ENCODE measurements around the gene AVEN. TPM values are rescaled to one million over a fixed set of nuclear protein-coding genes. Genes with fewer than 3 reads are reported as not detected.
"Not testable (repeated sequence)": the region's sequence is repeated elsewhere in the genome, so short reads cannot be mapped to it uniquely, and the experiment has no call there.

The AVEN gene
- total RNA-seq, 2 experiments from 2014 or later, result 6.3 to 13.5 TPM

DNA sequence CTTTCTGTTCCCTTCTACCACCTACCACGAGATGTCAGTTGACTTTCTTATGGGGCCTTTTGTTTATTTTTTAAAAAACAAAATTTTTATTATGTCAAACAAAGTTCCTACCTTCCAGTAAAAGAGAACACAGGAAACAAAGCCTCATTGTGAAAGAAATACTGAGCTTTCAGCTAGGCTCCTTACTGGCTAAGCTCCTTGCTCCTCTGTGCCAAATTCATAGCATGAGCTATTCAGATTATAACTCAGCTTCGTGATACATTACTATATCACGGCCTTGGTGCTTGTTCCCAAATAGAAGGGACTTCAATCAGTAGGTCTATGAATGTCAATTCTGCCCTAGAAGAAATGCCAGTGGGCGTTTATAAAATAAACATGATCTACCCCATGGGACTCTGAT, 216.5 kb downstream of the AVEN start:
- DNase-seq (ENCODE audit: low spot score), result no peak
- Histone ChIP-seq H3K9me3 (ENCODE audit: low read length) (no peaks in the 10 kb centered on the region), H3K4me1 (ENCODE audit: insufficient read depth, low read length, poor library complexity, severe bottlenecking) (no peaks in the 10 kb centered on the region), H3K4me2 (ENCODE audit: low read length) (no peak overlapping the region), H3K4me3 (ENCODE audit: low read depth, low read length, poor library complexity, severe bottlenecking) (no peak overlapping the region), H2AFZ (ENCODE audit: low read length) (no peak overlapping the region), H4K20me1 (ENCODE audit: insufficient read depth, low read length) (no peaks in the 10 kb centered on the region), H3K27ac (ENCODE audit: low read depth, low read length, poor library complexity, severe bottlenecking) (no peak overlapping the region), H3K79me2 (ENCODE audit: insufficient read depth, low read depth, low read length) (no peaks in the 10 kb centered on the region), H3K36me3 (ENCODE audit: insufficient read depth, low read length) (no peaks in the 10 kb centered on the region), H3K9me2 (ENCODE audit: insufficient read depth, low read length) (no peaks in the 10 kb centered on the region)
- ChIA-PET POLR2A (interaction anchor here (1.5 kb wide), 1 partner anchor 24 kb away, joined by 5 read pairs; no protein-coding TSS in a partner anchor), CTCF (ENCODE audit: unreplicated experiment) (no interaction called here)
- no peak for TF ChIP-seq EZH2phosphoT487 (IDR thresholded peaks at IDR 0.05; ENCODE audit: borderline replicate concordance, low read depth, low read length)
- TF ChIP-seq, protein P1, sequence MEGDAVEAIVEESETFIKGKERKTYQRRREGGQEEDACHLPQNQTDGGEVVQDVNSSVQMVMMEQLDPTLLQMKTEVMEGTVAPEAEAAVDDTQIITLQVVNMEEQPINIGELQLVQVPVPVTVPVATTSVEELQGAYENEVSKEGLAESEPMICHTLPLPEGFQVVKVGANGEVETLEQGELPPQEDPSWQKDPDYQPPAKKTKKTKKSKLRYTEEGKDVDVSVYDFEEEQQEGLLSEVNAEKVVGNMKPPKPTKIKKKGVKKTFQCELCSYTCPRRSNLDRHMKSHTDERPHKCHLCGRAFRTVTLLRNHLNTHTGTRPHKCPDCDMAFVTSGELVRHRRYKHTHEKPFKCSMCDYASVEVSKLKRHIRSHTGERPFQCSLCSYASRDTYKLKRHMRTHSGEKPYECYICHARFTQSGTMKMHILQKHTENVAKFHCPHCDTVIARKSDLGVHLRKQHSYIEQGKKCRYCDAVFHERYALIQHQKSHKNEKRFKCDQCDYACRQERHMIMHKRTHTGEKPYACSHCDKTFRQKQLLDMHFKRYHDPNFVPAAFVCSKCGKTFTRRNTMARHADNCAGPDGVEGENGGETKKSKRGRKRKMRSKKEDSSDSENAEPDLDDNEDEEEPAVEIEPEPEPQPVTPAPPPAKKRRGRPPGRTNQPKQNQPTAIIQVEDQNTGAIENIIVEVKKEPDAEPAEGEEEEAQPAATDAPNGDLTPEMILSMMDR (conservative IDR thresholded peaks at IDR 0.05; ENCODE audit: low read length), result no peak
- no TSS peak for BruUV-seq (replicated peaks)
- intact Hi-C loops (cut with micrococcal nuclease; ENCODE audit: unreplicated experiment), result no loop called here

DNA sequence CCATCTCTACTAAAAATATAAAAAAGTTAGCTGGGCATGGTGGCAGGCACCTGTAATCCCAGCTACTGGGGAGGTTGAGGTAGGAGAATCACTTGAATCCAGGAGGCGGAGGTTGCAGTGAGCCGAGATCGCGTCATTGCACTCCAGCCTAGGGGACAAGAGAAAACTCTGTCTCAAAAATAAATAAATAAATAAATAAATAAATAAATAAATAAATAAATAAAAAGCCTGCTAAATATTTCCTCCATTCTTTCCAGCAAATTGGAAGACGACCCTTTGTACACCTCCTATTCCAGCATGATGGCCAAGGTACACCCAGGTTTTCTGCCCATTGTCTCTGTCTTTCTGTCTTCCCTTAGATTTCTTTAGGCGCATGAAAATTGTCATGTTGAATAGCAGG, 219.5 kb downstream of the AVEN start:
- H3K4me2 ChIP-seq (ENCODE audit: low read length); H3K79me2 ChIP-seq (ENCODE audit: insufficient read depth, low read depth, low read length); DNase-seq (ENCODE audit: low spot score); H3K36me3 ChIP-seq (ENCODE audit: insufficient read depth, low read length); H3K9me2 ChIP-seq (ENCODE audit: insufficient read depth, low read length); H2AFZ ChIP-seq (ENCODE audit: low read length); CTCF ChIA-PET (ENCODE audit: unreplicated experiment); BruUV-seq (replicated peaks); H3K27ac ChIP-seq (ENCODE audit: low read depth, low read length, poor library complexity, severe bottlenecking); H3K4me1 ChIP-seq (ENCODE audit: insufficient read depth, low read length, poor library complexity, severe bottlenecking); POLR2A ChIA-PET; intact Hi-C loops (cut with micrococcal nuclease; ENCODE audit: unreplicated experiment); H3K9me3 ChIP-seq (ENCODE audit: low read length); H4K20me1 ChIP-seq (ENCODE audit: insufficient read depth, low read length); H3K4me3 ChIP-seq (ENCODE audit: low read depth, low read length, poor library complexity, severe bottlenecking): not testable (repeated sequence)

Other genes starting within 250 kb of the AVEN start
- gene CHRM5, start 70.7 kb downstream of the AVEN start, total RNA-seq (2014; rRNA removed; shearing (Covaris generic)), result not detected in 2 replicates
- not detected in 2 replicates for gene CHRM5, start 70.7 kb downstream of the AVEN start, total RNA-seq (2022)
- gene EMC7, start 62.7 kb upstream of the AVEN start, total RNA-seq (2014; rRNA removed; shearing (Covaris generic)), result 14.7 and 15.7 TPM in 2 replicates
- 39.8 and 41.4 TPM in 2 replicates for gene EMC7, start 62.7 kb upstream of the AVEN start, total RNA-seq (2022)
- 3.6 and 4.4 TPM in 2 replicates for gene PGBD4, start 62.9 kb upstream of the AVEN start, total RNA-seq (2014; rRNA removed; shearing (Covaris generic))
- gene PGBD4, start 62.9 kb upstream of the AVEN start, total RNA-seq (2022), result 4.1 TPM in 2 replicates
- 44.8 and 47.5 TPM in 2 replicates for gene KATNBL1, start 170.9 kb upstream of the AVEN start, total RNA-seq (2014; rRNA removed; shearing (Covaris generic))
- 64.6 and 77.2 TPM in 2 replicates for gene KATNBL1, start 170.9 kb upstream of the AVEN start, total RNA-seq (2022)
- gene EMC4, start 185.8 kb upstream of the AVEN start, total RNA-seq (2014; rRNA removed; shearing (Covaris generic)), result 90.7 and 126 TPM in 2 replicates
- gene EMC4, start 185.8 kb upstream of the AVEN start, total RNA-seq (2022), result 65.5 and 73.0 TPM in 2 replicates